Left lung (tissue), 10 donors: ENCODE data around the gene ACP1. TPM values are rescaled to one million over a fixed set of nuclear protein-coding genes. Genes with fewer than 3 reads are reported as not detected.

ENCODE experiments used
- ATAC-seq: fragments of 200-7000 bp; cut with Tn5 transposase; one replicate; pipeline ENCODE4 v1.9.1; 2020; ENCODE audit warnings: moderate library complexity
- DNase-seq, 4 donors: peaks; one replicate each; pipeline ENCODE4 v3.0.0-alpha.2; 2013 to 2020
- H3K27ac ChIP-seq, 2 donors: fragments of 200-600 bp; sonication (generic) in 1 of 2; one replicate each; pipeline versions ENCODE4 v1.5.0 to v1.8.0; 2020 to 2021
- H3K27me3 ChIP-seq, 2 donors: fragments of 200-600 bp; sonication (generic) in 1 of 2; one replicate each; pipeline versions ENCODE4 v1.5.0 to v1.8.0; 2020 to 2021
- H3K36me3 ChIP-seq, 2 donors: fragments of 200-600 bp; sonication (generic) in 1 of 2; one replicate each; pipeline versions ENCODE4 v1.5.0 to v1.8.0; 2020 to 2021
- H3K4me1 ChIP-seq, 2 donors: fragments of 200-600 bp; one replicate each; pipeline ENCODE4 v1.8.0; 2021
- H3K4me3 ChIP-seq, 2 donors: fragments of 200-600 bp; sonication (generic) in 1 of 2; one replicate each; pipeline versions ENCODE4 v1.5.0 to v1.8.0; 2020 to 2021; ENCODE audit warnings: mild to moderate bottlenecking in 1 of 2
- H3K9me3 ChIP-seq, 2 donors: fragments of 200-600 bp; sonication (generic) in 1 of 2; one replicate each; pipeline versions ENCODE4 v1.5.0 to v1.8.0; 2020 to 2021
- intact Hi-C, 2 donors: fragments of 100-400 bp; cut with DNase I; formaldehyde crosslinking; loops; one replicate each; pipeline versions ENCODE4 v1.11.2 to v1.14.2; 2022
- polyA plus RNA-seq, 6 donors: library from polyadenylated mRNA; unstranded; fragments of 120-200 nt; gene quantifications; one replicate each; pipeline ENCODE4 v1.2.1, GENCODE V29; 2013; ENCODE audit not compliant: insufficient read length in 6 of 6
- total RNA-seq, 2 donors: library from RNA; stranded (reverse); fragmentation: NEBNext Ultra II Directional; extraction: Animal tissue kit (Norgen Biotek cat#: 25700); gene quantifications; one replicate each; pipeline ENCODE4 v1.2.1, GENCODE V29; 2021
- TF ChIP-seq, protein P1 (sequence below), 2 donors: fragments of 200-600 bp; sonication (generic) in 1 of 2; IDR thresholded peaks; one replicate each; pipeline versions ENCODE4 v1.5.0 to v1.8.0; 2021; ENCODE audit warnings: antibody characterized with exemption in 2 of 2
- donor health status: DM: no; HTN: yes; CAD: no.
- donor health status: DM: no; HTN: no; CAD: no.

ACP1 gene
- total and polyA plus RNA-seq, 8 donors: 76.5 to 162 (median 144) TPM

DNA sequence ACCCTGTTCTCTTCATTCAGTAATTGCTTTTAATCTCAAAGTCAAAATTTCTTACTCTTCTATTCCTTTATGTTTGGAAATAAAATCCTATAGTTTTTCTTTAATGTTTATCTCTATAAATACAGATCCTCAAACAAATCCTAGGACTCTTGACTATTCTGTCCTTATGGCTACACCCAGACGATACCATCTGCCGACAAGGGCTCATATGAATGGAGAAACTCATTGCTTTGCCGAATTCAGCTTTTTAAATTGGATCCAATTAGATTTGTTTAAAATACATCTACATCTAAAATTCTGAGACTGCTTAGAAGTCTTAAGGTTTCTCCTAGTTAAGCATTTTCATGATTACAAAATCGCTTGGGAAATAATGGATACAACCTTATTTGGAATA is 14.2 kb downstream of the ACP1 start:
- DNase-seq (no peak), ATAC-seq (peak; percentile 11)
- Histone ChIP-seq H3K36me3 (peaks cover 0 to 82% of the 10 kb centered on the region in 2 donors), H3K27me3 (no peaks in the 10 kb centered on the region), H3K4me3 (no peak overlapping the region), H3K27ac (no peak overlapping the region), H3K4me1 (no peaks in the 10 kb centered on the region), H3K9me3 (no peaks in the 10 kb centered on the region)
- intact Hi-C loops: no loop called here
- TF ChIP-seq, protein P1, sequence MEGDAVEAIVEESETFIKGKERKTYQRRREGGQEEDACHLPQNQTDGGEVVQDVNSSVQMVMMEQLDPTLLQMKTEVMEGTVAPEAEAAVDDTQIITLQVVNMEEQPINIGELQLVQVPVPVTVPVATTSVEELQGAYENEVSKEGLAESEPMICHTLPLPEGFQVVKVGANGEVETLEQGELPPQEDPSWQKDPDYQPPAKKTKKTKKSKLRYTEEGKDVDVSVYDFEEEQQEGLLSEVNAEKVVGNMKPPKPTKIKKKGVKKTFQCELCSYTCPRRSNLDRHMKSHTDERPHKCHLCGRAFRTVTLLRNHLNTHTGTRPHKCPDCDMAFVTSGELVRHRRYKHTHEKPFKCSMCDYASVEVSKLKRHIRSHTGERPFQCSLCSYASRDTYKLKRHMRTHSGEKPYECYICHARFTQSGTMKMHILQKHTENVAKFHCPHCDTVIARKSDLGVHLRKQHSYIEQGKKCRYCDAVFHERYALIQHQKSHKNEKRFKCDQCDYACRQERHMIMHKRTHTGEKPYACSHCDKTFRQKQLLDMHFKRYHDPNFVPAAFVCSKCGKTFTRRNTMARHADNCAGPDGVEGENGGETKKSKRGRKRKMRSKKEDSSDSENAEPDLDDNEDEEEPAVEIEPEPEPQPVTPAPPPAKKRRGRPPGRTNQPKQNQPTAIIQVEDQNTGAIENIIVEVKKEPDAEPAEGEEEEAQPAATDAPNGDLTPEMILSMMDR (IDR thresholded peaks at IDR 0.05): no peak

GRCh38 chr2:279366-279765 is 14.6 kb downstream of the ACP1 start:
- no peak overlapping the region for H3K4me3 ChIP-seq
- no peak overlapping the region for H3K27ac ChIP-seq
- TF ChIP-seq, protein P1 (IDR thresholded peaks at IDR 0.05): no peak
- H3K9me3 ChIP-seq: no peaks in the 10 kb centered on the region
- intact Hi-C loops: no loop called here
- no peaks in the 10 kb centered on the region for H3K27me3 ChIP-seq
- DNase-seq: no peak
- H3K4me1 ChIP-seq: no peaks in the 10 kb centered on the region
- ATAC-seq: peak; percentile 27
- peaks cover 0 to 79% of the 10 kb centered on the region in 2 donors for H3K36me3 ChIP-seq

DNA sequence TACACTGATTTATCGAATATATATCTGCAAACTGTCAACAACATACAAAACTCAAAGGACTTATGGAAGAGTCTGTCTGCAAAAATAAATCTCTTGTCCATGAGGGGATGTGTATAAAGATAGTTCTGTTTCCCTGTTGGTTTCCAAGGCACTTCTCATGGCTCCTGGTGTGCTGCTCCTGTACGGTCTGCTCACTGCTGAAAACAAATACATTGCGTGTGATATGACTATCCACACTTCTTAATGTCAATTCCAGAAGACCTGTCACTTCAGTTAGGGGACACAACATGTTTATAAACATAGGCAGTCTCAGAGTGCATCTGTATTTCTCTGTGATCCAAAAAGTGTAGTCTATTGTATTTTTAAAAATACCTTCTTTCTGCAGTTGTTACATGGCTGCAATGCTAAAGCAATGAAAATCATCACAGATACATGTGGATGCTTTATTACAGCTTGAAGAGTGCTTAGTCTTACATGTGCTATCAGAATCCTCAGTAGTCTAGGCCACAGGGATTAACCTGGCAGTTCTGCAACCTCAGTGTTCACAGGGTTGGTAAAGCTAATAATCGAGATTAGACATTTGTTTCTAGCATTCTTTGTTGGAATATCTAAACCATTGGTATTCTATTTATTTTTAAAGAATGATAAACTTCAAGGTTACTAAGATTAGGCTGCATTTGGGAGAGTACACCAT is 15.4 kb downstream of the ACP1 start:
- Histone ChIP-seq H3K9me3 (no peaks in the 10 kb centered on the region), H3K4me1 (no peaks in the 10 kb centered on the region), H3K4me3 (no peak overlapping the region), H3K27ac (no peak overlapping the region), H3K36me3 (peaks cover 0 to 77% of the 10 kb centered on the region in 2 donors), H3K27me3 (peaks cover 0 to 4% of the 10 kb centered on the region in 2 donors)
- no peak for ATAC-seq
- no peak for DNase-seq
- intact Hi-C loops: no loop called here
- TF ChIP-seq, protein P1 (IDR thresholded peaks at IDR 0.05): no peak

GRCh38 chr2:280650-281110 is 15.9 kb downstream of the ACP1 start:
- peaks cover 0 to 73% of the 10 kb centered on the region in 2 donors for H3K36me3 ChIP-seq
- no peaks in the 10 kb centered on the region for H3K4me1 ChIP-seq
- intact Hi-C loops: no loop called here
- no peak overlapping the region for H3K27ac ChIP-seq
- H3K9me3 ChIP-seq: no peaks in the 10 kb centered on the region
- TF ChIP-seq, protein P1 (IDR thresholded peaks at IDR 0.05): no peak
- H3K27me3 ChIP-seq: peaks cover 0 to 10% of the 10 kb centered on the region in 2 donors
- DNase-seq (no peak), ATAC-seq (no peak)
- H3K4me3 ChIP-seq: no peak overlapping the region

DNA sequence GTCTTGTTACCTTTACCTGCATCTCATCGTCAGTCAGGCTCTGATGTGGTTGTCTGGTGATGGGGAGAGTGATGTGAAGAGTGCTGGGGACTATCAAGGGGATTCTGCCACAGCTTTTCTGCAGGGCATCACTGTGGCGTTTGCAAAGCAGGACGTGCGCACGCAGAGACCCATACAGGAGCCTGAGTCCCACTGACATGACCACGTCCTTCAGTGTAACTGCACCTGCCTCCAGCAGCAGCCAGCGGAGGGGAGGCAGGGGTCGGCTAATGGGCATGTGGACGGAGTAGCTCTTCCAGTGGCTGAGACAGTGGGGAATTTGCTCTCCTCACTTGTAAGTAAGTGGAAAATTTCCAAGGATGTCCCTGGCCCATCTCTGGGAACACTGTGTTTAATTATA is 16.6 kb downstream of the ACP1 start:
- H3K27ac ChIP-seq: no peak overlapping the region
- intact Hi-C loops: no loop called here
- H3K4me1 ChIP-seq: no peaks in the 10 kb centered on the region
- peaks cover 0 to 66% of the 10 kb centered on the region in 2 donors for H3K36me3 ChIP-seq
- no peak overlapping the region for H3K4me3 ChIP-seq
- TF ChIP-seq, protein P1 (IDR thresholded peaks at IDR 0.05): no peak
- peaks cover 0 to 17% of the 10 kb centered on the region in 2 donors for H3K27me3 ChIP-seq
- ATAC-seq (no peak), DNase-seq (no peak)
- no peaks in the 10 kb centered on the region for H3K9me3 ChIP-seq
